ENCODE results near the gene ADGRA1. TPM values are rescaled to one million over a fixed set of nuclear protein-coding genes. Genes with fewer than 3 reads are reported as not detected.

ADGRA1 gene
- total RNA-seq, 2 donors from 2014 or later = 0.24 to 1.0 TPM

DNA sequence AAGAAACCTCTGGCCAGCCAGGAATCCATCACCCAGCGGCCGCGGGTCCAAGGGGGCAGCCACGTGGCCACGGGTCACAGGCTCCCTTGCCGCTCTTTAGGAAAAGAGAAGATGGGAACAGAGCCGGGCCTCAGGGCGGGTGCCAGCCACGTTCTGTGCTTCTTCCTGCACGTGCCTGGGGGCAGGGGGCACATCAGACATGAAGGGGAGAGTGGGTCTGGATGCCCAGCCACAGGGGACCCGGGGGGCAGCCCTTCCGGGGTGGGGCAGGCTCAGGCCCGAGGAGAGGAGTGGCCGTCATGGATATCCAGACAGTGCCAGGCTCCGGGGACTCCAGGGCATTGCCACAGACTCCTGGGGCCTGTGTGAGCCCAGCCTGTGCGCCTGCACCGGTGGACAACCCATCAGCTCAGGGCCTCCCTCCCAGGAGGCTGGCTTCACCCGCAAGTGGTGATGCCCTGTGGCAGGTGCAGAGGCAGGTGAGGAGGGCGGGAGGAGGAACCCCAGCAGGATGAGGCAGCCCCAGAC, 31.0 kb upstream of the ADGRA1 start:
- WGBS, 2 experiments (ENCODE audit: insufficient coverage in 1 of 2, insufficient read length in 1 of 2) = 91 to 93% methylated on average over 6 to 19 of the region's 19 CpGs
- H3K27me3 Mint-ChIP-seq (ENCODE audit: insufficient read depth) = no peaks in the 10 kb centered on the region

DNA sequence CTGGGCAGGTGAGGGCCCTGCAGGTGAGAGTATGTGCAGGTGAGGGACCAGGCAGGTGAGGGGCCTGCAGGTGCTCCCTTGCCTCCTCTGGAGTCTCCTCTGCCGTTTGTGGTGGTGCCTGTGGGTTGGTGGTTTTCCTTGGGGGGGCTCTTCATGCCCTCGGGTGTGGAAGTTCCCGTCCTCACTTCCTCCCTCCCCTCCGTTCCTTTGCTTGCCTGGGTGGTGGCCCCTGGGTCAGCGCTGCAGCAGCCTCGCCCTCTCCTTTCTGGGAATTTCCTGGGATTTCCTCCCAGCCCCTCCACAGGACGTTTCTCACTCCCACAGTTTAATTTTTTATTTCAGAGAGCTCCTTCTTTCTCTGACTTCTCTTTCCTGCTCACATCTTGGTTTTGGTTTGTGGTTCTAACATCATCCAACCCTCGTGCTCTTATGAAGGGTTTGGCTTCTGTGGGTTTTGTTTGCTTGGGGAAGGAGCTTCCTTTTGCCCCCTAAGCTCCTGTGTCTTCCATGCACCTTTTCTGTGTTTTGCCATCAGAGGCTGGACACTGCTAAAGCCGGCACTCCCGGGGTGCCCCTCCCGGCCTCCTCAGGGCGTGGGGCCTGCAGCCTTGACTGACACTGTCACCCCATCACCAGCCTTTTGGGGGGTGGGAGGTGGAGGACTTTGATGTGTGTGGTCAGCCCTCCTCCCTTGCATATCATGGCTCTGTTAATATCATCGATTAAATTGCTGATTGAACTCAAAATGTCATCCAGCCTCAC, 29.2 kb upstream of the ADGRA1 start:
- H3K27ac Mint-ChIP-seq = no peak overlapping the region
- no peaks in the 10 kb centered on the region for H3K36me3 Mint-ChIP-seq (ENCODE audit: low read depth)

More for the DNA sequence above, 31.0 kb upstream of the ADGRA1 start:
- TF ChIP-seq, protein P1, sequence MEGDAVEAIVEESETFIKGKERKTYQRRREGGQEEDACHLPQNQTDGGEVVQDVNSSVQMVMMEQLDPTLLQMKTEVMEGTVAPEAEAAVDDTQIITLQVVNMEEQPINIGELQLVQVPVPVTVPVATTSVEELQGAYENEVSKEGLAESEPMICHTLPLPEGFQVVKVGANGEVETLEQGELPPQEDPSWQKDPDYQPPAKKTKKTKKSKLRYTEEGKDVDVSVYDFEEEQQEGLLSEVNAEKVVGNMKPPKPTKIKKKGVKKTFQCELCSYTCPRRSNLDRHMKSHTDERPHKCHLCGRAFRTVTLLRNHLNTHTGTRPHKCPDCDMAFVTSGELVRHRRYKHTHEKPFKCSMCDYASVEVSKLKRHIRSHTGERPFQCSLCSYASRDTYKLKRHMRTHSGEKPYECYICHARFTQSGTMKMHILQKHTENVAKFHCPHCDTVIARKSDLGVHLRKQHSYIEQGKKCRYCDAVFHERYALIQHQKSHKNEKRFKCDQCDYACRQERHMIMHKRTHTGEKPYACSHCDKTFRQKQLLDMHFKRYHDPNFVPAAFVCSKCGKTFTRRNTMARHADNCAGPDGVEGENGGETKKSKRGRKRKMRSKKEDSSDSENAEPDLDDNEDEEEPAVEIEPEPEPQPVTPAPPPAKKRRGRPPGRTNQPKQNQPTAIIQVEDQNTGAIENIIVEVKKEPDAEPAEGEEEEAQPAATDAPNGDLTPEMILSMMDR (conservative IDR thresholded peaks at IDR 0.05) = no peak
- no peaks in the 10 kb centered on the region for H3K36me3 ChIP-seq (ENCODE audit: control insufficient read depth, insufficient read depth, low read length)
- H3K27ac ChIP-seq (ENCODE audit: low read depth, low read length) = no peak overlapping the region
- Mint-ChIP-seq H3K36me3 (ENCODE audit: low read depth) (no peaks in the 10 kb centered on the region), H3K27ac (no peak overlapping the region), H3K4me3 (no peak overlapping the region), H3K9me3 (no peaks in the 10 kb centered on the region), H3K4me1 (no peaks in the 10 kb centered on the region)
- no peak overlapping the region for H3K4me3 ChIP-seq (ENCODE audit: low read length)
- DNase-seq = no peak
- H3K4me1 ChIP-seq (ENCODE audit: control insufficient read depth, insufficient read depth, low read length) = no peaks in the 10 kb centered on the region
- no peaks in the 10 kb centered on the region for H3K9me3 ChIP-seq (ENCODE audit: control insufficient read depth, low read length)
- H3K27me3 ChIP-seq (ENCODE audit: control insufficient read depth, insufficient read depth, low read length, poor library complexity, severe bottlenecking) = no peaks in the 10 kb centered on the region
- H3K9ac ChIP-seq (ENCODE audit: extremely low read depth, low read length, poor library complexity, severe bottlenecking) = no peak overlapping the region

DNA sequence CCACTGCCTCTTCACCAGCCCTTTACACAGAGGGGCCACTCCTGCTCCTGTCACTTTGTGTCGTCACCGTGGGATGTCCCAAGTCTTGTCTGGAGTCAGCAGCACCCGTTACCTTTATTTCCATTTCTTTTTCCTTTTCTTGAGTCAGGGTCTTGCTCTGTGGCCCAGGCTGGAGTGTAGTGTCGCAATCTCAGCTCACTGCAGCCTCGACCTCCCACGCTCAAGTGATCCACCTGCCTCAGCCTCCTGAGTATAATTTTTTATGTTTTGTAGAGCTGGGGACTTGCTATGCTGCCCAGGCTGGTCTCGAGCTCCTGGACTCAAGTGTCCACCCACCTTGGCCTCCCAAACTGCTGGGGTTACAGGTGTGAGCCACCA, 28.6 kb upstream of the ADGRA1 start:
- DNase-seq = no peak
- WGBS, 2 experiments (ENCODE audit: insufficient coverage in 1 of 2, insufficient read length in 1 of 2) = 93 to 96% methylated on average over 5 to 7 of the region's 7 CpGs
- H3K27ac ChIP-seq (ENCODE audit: low read depth, low read length) = no peak overlapping the region

More for the DNA sequence above, 29.2 kb upstream of the ADGRA1 start:
- no peak for DNase-seq
- H3K9me3 Mint-ChIP-seq = peaks cover 6% of the 10 kb centered on the region
- H3K9me3 ChIP-seq (ENCODE audit: control insufficient read depth, low read length) = no peaks in the 10 kb centered on the region
- no peaks in the 10 kb centered on the region for H3K4me1 Mint-ChIP-seq
- no peak overlapping the region for H3K4me3 ChIP-seq (ENCODE audit: low read length)
- H3K9ac ChIP-seq (ENCODE audit: extremely low read depth, low read length, poor library complexity, severe bottlenecking) = no peak overlapping the region
- TF ChIP-seq, protein P1 (conservative IDR thresholded peaks at IDR 0.05) = no peak
- no peak overlapping the region for H3K27ac ChIP-seq (ENCODE audit: low read depth, low read length)
- H3K36me3 ChIP-seq (ENCODE audit: control insufficient read depth, insufficient read depth, low read length) = no peaks in the 10 kb centered on the region
- peaks cover 5% of the 10 kb centered on the region for H3K27me3 Mint-ChIP-seq (ENCODE audit: insufficient read depth)
- 66 to 86% methylated on average over 4 to 13 of the region's 13 CpGs for WGBS, 2 experiments (ENCODE audit: insufficient coverage in 1 of 2, insufficient read length in 1 of 2)
- H3K4me1 ChIP-seq (ENCODE audit: control insufficient read depth, insufficient read depth, low read length) = no peaks in the 10 kb centered on the region
- H3K27me3 ChIP-seq (ENCODE audit: control insufficient read depth, insufficient read depth, low read length, poor library complexity, severe bottlenecking) = no peaks in the 10 kb centered on the region
- no peak overlapping the region for H3K4me3 Mint-ChIP-seq

More for the DNA sequence above, 28.6 kb upstream of the ADGRA1 start:
- Mint-ChIP-seq H3K27me3 (ENCODE audit: insufficient read depth) (peaks cover 5% of the 10 kb centered on the region), H3K9me3 (peaks cover 6% of the 10 kb centered on the region), H3K4me3 (no peak overlapping the region), H3K27ac (no peak overlapping the region), H3K4me1 (no peaks in the 10 kb centered on the region), H3K36me3 (ENCODE audit: low read depth) (no peaks in the 10 kb centered on the region)
- Histone ChIP-seq H3K9ac (ENCODE audit: extremely low read depth, low read length, poor library complexity, severe bottlenecking) (no peak overlapping the region), H3K9me3 (ENCODE audit: control insufficient read depth, low read length) (no peaks in the 10 kb centered on the region), H3K4me1 (ENCODE audit: control insufficient read depth, insufficient read depth, low read length) (no peaks in the 10 kb centered on the region), H3K27me3 (ENCODE audit: control insufficient read depth, insufficient read depth, low read length, poor library complexity, severe bottlenecking) (no peaks in the 10 kb centered on the region), H3K4me3 (ENCODE audit: low read length) (no peak overlapping the region), H3K36me3 (ENCODE audit: control insufficient read depth, insufficient read depth, low read length) (no peaks in the 10 kb centered on the region)
- TF ChIP-seq, protein P1 (conservative IDR thresholded peaks at IDR 0.05) = no peak

Measured in endodermal cell (in vitro differentiated cells).